Measurements from ENCODE around the gene TPRG1.
A peak's percentile ranks its signal among the peaks of the same experiment; 100 is the strongest.

Gene TPRG1

DNA sequence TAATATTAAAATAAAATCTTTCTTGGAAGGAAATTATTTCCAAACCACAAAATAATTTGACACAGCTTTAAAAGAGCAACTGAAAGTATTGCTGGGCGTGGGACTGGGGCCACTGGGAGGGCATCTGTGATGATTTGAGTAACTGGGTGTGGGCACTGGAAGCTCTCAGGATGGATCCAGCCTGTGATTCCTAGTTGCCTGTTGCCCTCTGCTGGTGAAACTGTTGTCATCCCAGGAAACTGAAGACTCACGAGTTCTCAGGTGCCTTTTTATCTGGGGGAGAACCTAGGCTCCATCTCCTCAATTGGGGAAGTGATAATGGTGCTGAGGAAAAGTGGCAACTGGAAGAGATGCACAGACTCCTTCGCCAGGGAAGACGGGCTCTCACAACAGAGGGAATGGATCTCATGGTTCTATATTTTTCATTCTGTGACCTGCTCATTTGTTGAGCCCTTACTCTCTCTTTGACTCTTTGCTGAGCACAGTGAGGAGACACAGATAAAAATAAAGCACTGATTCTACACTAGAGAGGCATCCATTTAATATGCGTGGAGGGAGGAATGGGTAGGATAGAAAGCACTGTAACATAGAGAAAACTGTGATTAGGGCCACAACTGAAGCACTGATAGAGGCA, 61.6 kb downstream of the TPRG1 start:
- DNase-seq = peak; percentile 35 to 76

DNA sequence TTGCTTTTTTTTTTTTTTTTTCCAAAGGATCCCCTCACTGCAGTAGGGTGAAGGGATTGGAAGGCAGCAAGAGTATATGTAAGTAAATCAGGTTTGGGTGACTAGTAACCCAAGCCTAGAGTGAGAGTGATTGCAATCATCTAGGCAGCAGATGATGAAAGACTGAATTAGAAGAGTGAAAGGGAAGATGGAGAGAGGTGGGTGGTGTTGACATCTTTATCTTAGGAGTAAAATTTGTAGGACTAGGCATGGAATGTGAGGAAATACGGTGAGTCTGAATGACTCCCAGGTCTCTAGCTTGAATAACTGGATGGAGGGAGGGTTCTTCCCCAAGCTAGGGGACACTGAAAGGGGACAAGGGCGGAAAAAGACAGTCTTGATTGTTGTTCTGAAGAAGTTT, 63.4 kb downstream of the TPRG1 start:
- no peak for DNase-seq

DNA sequence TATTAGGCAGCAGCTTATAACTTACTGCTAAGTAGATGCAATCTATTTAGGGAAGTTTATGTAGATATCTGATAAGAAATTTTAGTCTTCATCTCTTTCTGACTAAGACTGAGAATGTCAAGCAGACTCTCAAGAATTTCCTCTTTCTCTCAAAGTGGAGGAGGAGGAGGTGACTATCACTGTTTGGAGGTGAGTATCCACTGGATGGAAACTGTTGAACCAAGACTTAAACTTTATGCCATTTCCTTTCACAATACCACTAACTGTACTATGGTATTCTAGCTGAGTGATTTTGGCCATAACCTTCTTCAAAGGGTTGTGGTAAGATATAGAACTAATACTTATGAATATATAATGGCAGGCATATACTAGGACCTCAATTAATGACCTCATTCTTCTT, 64.6 kb downstream of the TPRG1 start:
- no peak for DNase-seq

GRCh38 chr3:189237526-189237925, 65.8 kb downstream of the TPRG1 start:
- DNase-seq = no peak

GRCh38 chr3:189238071-189238470, 66.3 kb downstream of the TPRG1 start:
- no peak for DNase-seq

DNA sequence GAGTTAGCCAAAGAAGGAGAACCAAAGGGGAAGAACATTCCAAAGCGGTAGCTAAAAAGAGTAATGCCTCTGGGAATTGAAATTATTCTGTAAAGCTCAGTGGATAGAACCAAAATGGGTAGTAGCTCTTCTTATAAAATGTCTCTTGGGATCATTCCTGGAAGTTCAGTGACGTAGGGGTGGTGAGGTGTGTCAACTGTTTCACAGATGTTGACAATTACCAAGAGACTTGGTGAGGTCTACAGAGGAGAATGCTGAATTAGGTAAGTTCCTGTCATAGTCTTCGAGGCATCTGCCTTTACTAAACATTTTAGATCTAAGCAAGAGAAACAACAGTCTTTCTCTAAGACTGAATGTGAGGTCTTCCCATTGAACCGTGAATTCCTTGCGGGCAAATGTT, 67.8 kb downstream of the TPRG1 start:
- no peak for DNase-seq

- DNase-seq = no peak
These were observed 78.2 kb downstream of the TPRG1 start for GRCh38 chr3:189249987-189250386.

GRCh38 chr3:189258261-189258660, 86.5 kb downstream of the TPRG1 start:
- DNase-seq = no peak

DNA sequence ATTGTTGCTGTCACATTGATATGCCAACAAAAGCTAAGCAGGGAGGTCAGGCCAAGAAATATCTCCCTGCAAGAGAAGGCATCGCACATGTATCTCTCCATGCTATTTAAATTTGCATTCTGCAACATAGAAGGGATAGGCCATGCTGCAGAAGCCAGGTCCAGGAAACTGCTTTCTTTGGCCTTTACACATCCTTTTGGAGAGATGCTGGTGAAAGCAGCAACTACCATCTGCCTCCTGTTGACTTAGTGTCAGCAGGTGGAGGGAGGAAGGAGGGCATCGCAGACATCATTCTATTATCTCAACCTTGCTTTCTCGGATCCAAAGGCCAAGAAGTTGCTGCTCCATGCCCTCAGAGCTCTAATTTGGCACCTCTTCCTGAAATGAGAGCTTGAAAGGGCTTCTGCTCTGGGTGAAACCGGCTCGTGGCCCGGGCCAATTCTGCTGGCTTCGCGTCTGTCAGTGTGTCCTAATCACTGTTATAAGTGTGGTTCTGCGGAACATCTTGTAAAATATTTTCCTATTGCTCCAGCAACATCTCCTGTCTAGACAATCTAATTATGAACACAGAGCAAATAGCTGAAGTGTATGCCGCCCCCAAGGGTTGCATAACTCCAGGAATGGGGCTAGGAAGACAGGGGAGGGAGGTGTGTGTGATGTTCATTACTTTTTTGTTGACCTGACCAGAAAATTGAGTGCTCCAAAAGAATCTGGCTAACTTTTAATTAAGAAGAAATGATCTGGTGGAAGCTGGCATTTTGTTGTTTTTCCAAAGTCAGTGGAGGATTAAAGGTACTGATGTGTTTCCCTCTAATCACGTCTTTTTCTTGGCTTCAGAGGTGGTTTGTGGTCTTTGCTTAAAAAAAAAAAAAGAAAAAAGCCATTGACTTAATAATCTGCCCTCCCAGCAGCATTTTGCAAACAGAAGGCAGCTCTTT, 89.1 kb downstream of the TPRG1 start:
- DNase-seq = peak; percentile 30 to 86

DNA sequence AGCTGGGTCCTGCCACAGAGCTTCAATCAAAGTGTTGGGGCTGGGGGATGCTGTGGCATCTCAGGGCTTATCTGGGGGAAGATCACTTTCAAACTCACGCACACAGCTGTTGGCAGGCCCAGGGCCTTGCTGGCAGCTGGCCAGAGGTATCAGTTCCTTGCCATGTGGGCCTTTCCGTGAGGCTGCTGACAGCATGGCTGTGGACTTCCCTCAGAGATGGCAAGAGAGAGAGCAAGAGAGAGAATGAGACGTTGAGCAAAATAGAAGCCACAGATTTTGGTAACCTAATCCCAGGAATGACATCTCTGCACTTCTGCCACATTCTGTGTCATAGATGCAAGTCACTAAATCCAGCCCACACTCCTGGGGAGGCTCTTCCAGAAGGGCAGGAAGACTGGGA, 91.0 kb downstream of the TPRG1 start:
- DNase-seq = peak in 1 of 2 experiments; percentile 37

GRCh38 chr3:189267981-189268613, 96.3 kb downstream of the TPRG1 start:
- DNase-seq = peak; percentile 17 to 52

DNA sequence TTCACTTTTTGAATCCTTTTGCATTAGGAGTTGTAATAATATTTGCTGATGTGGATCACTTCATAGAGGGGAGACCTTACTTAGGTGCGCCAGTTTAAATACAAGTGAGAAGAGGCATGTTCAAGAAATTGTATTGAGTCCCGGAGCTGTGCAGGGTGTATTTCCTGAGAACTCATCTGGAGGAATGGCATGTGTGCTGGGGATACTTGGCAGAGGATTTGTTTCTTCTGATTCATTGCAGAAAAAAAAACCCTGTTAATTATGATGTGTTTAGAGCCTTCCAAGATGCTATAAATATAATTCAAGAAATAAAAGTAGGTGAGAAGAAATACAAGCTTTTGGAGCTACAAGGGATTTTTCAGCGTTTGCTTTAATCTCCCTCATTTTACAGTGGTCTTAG, 97.6 kb downstream of the TPRG1 start:
- no peak for DNase-seq

GRCh38 chr3:189270248-189270832, 98.6 kb downstream of the TPRG1 start:
- DNase-seq = peak; percentile 25 to 74

DNA sequence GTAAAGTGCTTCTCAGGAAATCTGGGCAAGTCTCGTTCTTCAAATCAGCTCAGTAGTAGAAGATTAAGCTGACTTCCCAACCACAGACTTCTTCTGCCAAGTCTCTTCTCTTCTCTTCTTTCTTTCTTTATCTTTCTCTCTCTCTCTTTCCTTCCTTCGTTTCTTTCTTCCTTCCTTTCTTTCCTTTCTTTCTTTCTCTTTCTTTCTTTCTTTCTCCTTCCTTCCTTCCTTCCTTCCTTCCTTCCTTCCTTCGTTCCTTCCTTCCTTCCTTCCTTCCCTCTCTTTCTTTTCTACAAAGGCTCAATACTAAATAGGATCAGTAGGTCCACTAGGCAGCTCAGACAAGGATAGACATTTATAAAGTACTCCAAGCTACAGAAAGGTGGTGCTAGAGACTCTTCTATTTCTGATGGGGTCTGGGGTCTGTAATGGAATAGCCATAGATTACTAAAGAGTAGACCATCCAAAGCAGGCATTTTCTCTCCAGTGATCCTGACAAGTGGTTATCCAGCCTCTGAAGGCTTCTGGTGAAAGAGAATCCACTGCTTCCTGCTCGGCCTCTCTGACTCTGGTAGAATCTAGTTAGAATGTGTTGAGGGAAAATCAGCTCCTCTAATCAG, 100.8 kb downstream of the TPRG1 start:
- DNase-seq = peak in 1 of 2 experiments; percentile 42

GRCh38 chr3:189273736-189274135, 102.0 kb downstream of the TPRG1 start:
- DNase-seq = no peak

- DNase-seq = no peak
These were observed 103.4 kb downstream of the TPRG1 start for GRCh38 chr3:189275182-189275581.

GRCh38 chr3:189275852-189276251, 104.1 kb downstream of the TPRG1 start:
- DNase-seq = no peak

- DNase-seq = peak; percentile 84 to 92
These were observed 104.9 kb downstream of the TPRG1 start for GRCh38 chr3:189276444-189277219.

- no peak for DNase-seq
These were observed 105.9 kb downstream of the TPRG1 start for GRCh38 chr3:189277711-189278110.

GRCh38 chr3:189278221-189278620, 106.5 kb downstream of the TPRG1 start:
- peak in 1 of 2 experiments; percentile 57 for DNase-seq

DNA sequence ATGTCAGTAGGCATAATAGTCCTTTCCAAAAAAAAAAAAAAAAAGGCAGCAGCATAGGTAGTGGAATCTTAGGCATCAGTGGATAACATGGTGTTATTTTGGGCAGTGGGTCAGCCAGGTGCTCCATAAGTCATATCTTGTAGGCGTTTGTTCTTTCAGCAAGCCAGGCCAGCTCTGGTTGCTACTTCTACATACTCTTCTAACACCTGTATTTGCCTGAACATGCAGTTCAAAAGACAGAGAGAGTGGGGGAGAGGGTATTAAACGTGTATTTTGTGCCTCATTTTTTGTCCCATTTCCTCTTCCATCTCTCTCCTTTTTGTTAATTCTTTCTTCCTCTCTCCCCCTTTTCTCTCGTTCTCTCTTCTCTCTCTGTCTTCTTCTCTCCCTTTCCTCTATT, 110.4 kb downstream of the TPRG1 start:
- no peak for DNase-seq

- no peak for DNase-seq
These were observed 111.0 kb downstream of the TPRG1 start for GRCh38 chr3:189282741-189283140.
